Effector CD8-positive, alpha-beta T cell (primary cell): ENCODE results near the gene MFNG.

Experiments
- DNase-seq: peaks from one replicate; lab custom pipeline; 2025; lab: John Stamatoyannopoulos, UW

The MFNG gene

GRCh38 chr22:37496651-37497050 lies 10.5 kb upstream of the MFNG start:
- DNase-seq, result no peak

- DNase-seq, result no peak
Observed at GRCh38 chr22:37493979-37494378, 7.8 kb upstream of the MFNG start.

- peak; percentile 13 for DNase-seq
Observed at GRCh38 chr22:37492428-37493344, 6.5 kb upstream of the MFNG start.

- no peak for DNase-seq
Observed at GRCh38 chr22:37491559-37492427, 5.6 kb upstream of the MFNG start.

- DNase-seq, result no peak
Observed at GRCh38 chr22:37491106-37491505, 4.9 kb upstream of the MFNG start.

- no peak for DNase-seq
Observed at GRCh38 chr22:37489983-37490382, 3.8 kb upstream of the MFNG start.

- DNase-seq, result no peak
Observed at GRCh38 chr22:37488337-37489135, 2.4 kb upstream of the MFNG start.

- no peak for DNase-seq
Observed at GRCh38 chr22:37487571-37487970, 1.4 kb upstream of the MFNG start.

- DNase-seq, result no peak
Observed at GRCh38 chr22:37487129-37487528, 945 bp upstream of the MFNG start.

- DNase-seq, result no peak
Observed at GRCh38 chr22:37485395-37486223, 575 bp downstream of the MFNG start.

- peak; percentile 56 for DNase-seq
Observed at GRCh38 chr22:37484480-37485394, 1.4 kb downstream of the MFNG start.

GRCh38 chr22:37483050-37483449 lies 3.1 kb downstream of the MFNG start:
- no peak for DNase-seq

- DNase-seq, result no peak
Observed at GRCh38 chr22:37482244-37482643, 3.9 kb downstream of the MFNG start.

GRCh38 chr22:37481347-37481907 lies 4.8 kb downstream of the MFNG start:
- DNase-seq, result no peak

GRCh38 chr22:37480387-37481346 lies 5.5 kb downstream of the MFNG start:
- no peak for DNase-seq

GRCh38 chr22:37479196-37479595 lies 7.0 kb downstream of the MFNG start:
- no peak for DNase-seq

GRCh38 chr22:37476389-37477329 lies 9.5 kb downstream of the MFNG start:
- DNase-seq, result no peak
